Calu3 (cell line): ENCODE measurements around the gene LARGE1. TPM values are rescaled to one million over a fixed set of nuclear protein-coding genes. Genes with fewer than 3 reads are reported as not detected.

Experiments
- BruUV-seq: library from RNA; stranded (reverse); fragments of 400-500 nt; replicated peaks from 2 replicates; lab custom pipeline; 2021; lab: Mats Ljungman, UMichigan
- CTCF ChIA-PET: fragments of 300-600 bp; sonication (Branson Sonifier 250); formaldehyde crosslinking; loops from one replicate; lab custom pipeline; 2022; ENCODE audit warnings: antibody characterized with exemption; lab: Charles Lee
- DNase-seq: peaks from one replicate; pipeline ENCODE4 v3.0.0; 2022
- H3K27ac Mint-ChIP-seq: one replicate; pipeline ENCODE4 v1.8.0; 2022; ENCODE audit warnings: mixed read lengths; ENCODE audit not compliant: unreplicated experiment
- H3K27me3 Mint-ChIP-seq: one replicate; pipeline ENCODE4 v1.8.0; 2022; ENCODE audit warnings: mixed read lengths; ENCODE audit not compliant: unreplicated experiment
- H3K36me3 Mint-ChIP-seq: one replicate; pipeline ENCODE4 v1.8.0; 2022; ENCODE audit warnings: mild to moderate bottlenecking, moderate library complexity, mixed read lengths; ENCODE audit not compliant: insufficient read depth, unreplicated experiment
- H3K4me1 Mint-ChIP-seq: one replicate; pipeline ENCODE4 v1.8.0; 2022; ENCODE audit warnings: mild to moderate bottlenecking, low read depth, mixed read lengths; ENCODE audit not compliant: unreplicated experiment
- H3K4me3 Mint-ChIP-seq: one replicate; pipeline ENCODE4 v1.8.0; 2022; ENCODE audit warnings: mild to moderate bottlenecking, low read depth, moderate library complexity, mixed read lengths; ENCODE audit not compliant: unreplicated experiment
- H3K9me3 Mint-ChIP-seq: one replicate; pipeline ENCODE4 v1.8.0; 2022; ENCODE audit warnings: low read depth, mixed read lengths; ENCODE audit not compliant: unreplicated experiment
- CTCF ChIP-seq: fragments of 200-600 bp; IDR thresholded peaks from one replicate; pipeline ENCODE4 v1.8.0; 2022; ENCODE audit warnings: antibody characterized with exemption; ENCODE audit not compliant: unreplicated experiment
- intact Hi-C: fragments of 100-400 bp; cut with micrococcal nuclease; formaldehyde crosslinking; loops from one replicate; pipeline ENCODE4 v1.10.0; 2022; ENCODE audit not compliant: unreplicated experiment
- total RNA-seq: library from RNA; stranded (reverse); gene quantifications from 2 replicates; pipeline ENCODE4 v1.2.3, GENCODE V29; 2022

Gene LARGE1
- total RNA-seq, 1 experiment from 2014 or later: 11.6 TPM

- Mint-ChIP-seq H3K9me3 (no peaks in the 10 kb centered on the region), H3K4me1 (no peaks in the 10 kb centered on the region), H3K36me3 (no peaks in the 10 kb centered on the region), H3K27me3 (no peaks in the 10 kb centered on the region), H3K27ac (no peak overlapping the region), H3K4me3 (no peak overlapping the region)
- intact Hi-C loops: no loop called here
- no peak for TF ChIP-seq CTCF
- DNase-seq: no peak
- no TSS peak for BruUV-seq
- CTCF ChIA-PET: interaction anchor here (0.6 kb wide), 1 partner anchor 33 kb away, joined by 3 read pairs; no protein-coding TSS in a partner anchor
Observed at GRCh38 chr22:33588860-33589259, 331.4 kb downstream of the LARGE1 start.

GRCh38 chr22:33584152-33584551 is 336.1 kb downstream of the LARGE1 start:
- no peak overlapping the region for H3K4me3 Mint-ChIP-seq
- no peaks in the 10 kb centered on the region for H3K36me3 Mint-ChIP-seq
- no peak for TF ChIP-seq CTCF
- no peaks in the 10 kb centered on the region for H3K9me3 Mint-ChIP-seq
- peaks cover 5% of the 10 kb centered on the region for H3K4me1 Mint-ChIP-seq
- DNase-seq: no peak
- H3K27ac Mint-ChIP-seq: no peak overlapping the region
- no TSS peak for BruUV-seq
- CTCF ChIA-PET: no interaction called here
- no peaks in the 10 kb centered on the region for H3K27me3 Mint-ChIP-seq
- intact Hi-C loops: no loop called here

DNA sequence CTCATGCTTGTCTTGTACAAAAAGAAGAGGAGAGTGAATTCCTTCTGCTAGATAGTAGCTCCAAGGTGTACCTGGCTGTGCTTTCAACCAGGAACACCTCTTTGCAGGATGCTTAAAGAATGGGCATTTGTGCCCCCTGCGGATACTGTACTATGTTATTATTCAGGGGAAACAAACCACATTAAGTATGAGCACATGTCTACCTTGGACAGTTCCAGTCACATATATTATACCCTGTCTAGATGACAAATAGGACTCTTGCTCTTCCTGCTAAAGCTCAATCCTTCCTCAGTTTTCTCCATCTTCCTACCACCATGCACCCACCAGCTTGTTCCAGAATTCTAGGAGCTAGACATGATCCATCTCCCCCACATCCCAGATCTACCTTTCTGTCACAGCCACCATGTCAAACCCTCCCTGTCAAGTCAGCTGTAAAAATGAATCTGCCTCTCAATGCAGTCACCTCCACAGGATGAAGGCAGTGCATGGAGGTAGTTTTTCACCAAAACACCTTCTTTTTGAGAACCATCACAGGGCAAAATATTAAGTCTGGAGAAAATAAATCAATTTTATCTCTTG is 337.4 kb downstream of the LARGE1 start:
- no peak for TF ChIP-seq CTCF
- Mint-ChIP-seq H3K4me1 (peaks cover 17% of the 10 kb centered on the region), H3K4me3 (no peak overlapping the region), H3K9me3 (no peaks in the 10 kb centered on the region), H3K36me3 (no peaks in the 10 kb centered on the region), H3K27ac (no peak overlapping the region), H3K27me3 (no peaks in the 10 kb centered on the region)
- DNase-seq: no peak
- CTCF ChIA-PET: interaction anchor here (1.6 kb wide), 1 partner anchor 64 kb away, joined by 6 read pairs; no protein-coding TSS in a partner anchor
- intact Hi-C loops: no loop called here
- no TSS peak for BruUV-seq

DNA sequence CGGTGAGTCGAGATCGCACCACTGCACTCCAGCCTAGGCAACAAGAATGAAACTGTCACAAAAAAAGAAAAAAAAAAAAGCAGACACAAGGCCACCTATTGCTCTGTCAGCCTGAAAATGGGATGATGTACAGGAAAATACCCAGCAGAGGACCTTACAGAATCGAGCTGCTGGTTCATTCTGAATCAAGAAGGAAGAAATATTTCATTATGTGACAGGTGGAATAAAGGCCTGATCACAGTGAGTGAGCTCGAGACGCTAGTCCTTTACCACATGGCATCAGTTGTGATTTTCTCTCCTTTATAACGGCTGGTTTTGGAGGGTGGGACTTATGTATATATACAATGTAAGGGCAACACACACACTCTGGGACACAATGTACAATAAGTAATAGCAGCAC is 340.0 kb downstream of the LARGE1 start:
- Mint-ChIP-seq H3K9me3 (no peaks in the 10 kb centered on the region), H3K27me3 (no peaks in the 10 kb centered on the region), H3K27ac (no peak overlapping the region), H3K4me3 (no peak overlapping the region), H3K36me3 (peaks cover 5% of the 10 kb centered on the region), H3K4me1 (peaks cover 27% of the 10 kb centered on the region)
- intact Hi-C loops: no loop called here
- CTCF ChIA-PET: interaction anchor here (0.7 to 2.2 kb wide), 4 partner anchors 55 to 1444 kb away, joined by 3 to 13 read pairs (median 4); no protein-coding TSS in a partner anchor
- DNase-seq: no peak
- TF ChIP-seq CTCF: no peak
- no TSS peak for BruUV-seq
